T-helper 2 cell treated with Interferon-gamma antibody and Interleukin-4, amounts not matched to agents 5 μg/mL and 100 μg/mL, for 36 hours (primary cell): Measurements from ENCODE around the gene PAOX.
A peak's percentile ranks its signal among the peaks of the same experiment; 100 is the strongest.

Experiments
- DNase-seq: peaks from one replicate; pipeline ENCODE4 v3.0.0; 2021; ENCODE audit warnings: low spot score
- H3K27ac Mint-ChIP-seq: one replicate; pipeline ENCODE4 v1.8.0; 2021; ENCODE audit warnings: mild to moderate bottlenecking, mixed read lengths
- H3K27me3 Mint-ChIP-seq: one replicate; pipeline ENCODE4 v1.8.0; 2021; ENCODE audit warnings: low read depth, mixed read lengths
- H3K36me3 Mint-ChIP-seq: one replicate; pipeline ENCODE4 v1.8.0; 2021; ENCODE audit warnings: low read depth, mixed read lengths
- H3K4me1 Mint-ChIP-seq: one replicate; pipeline ENCODE4 v1.8.0; 2021; ENCODE audit warnings: low read depth, mixed read lengths
- H3K4me3 Mint-ChIP-seq: one replicate; pipeline ENCODE4 v1.8.0; 2022; ENCODE audit warnings: mild to moderate bottlenecking, moderate library complexity, mixed read lengths
- H3K9me3 Mint-ChIP-seq: one replicate; pipeline ENCODE4 v1.8.0; 2021; ENCODE audit warnings: mixed read lengths

The PAOX gene

DNA sequence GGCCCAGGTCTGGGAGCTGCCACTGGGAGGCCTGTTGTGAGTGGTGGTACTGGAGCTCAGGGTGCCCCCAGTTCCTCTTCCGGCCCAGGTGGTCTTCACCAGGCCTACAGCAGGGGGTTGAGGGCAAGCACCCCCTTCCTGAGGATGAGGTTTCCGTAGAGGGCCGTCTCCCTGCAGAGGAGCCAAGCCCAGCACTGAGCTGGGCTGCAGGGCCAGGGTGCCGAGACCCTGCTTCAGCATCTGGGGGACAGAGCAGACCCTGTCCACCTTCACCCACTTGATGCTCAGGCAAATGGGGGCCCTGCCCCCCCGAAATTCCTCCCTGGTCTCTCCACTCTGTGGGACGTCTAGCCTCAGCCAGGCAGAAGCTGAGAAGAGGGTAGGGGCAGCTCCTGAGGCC, 23.8 kb upstream of the PAOX start:
- H3K4me1 Mint-ChIP-seq, result peaks cover 2% of the 10 kb centered on the region
- no peaks in the 10 kb centered on the region for H3K36me3 Mint-ChIP-seq
- no peaks in the 10 kb centered on the region for H3K9me3 Mint-ChIP-seq
- no peaks in the 10 kb centered on the region for H3K27me3 Mint-ChIP-seq
- H3K27ac Mint-ChIP-seq, result no peak overlapping the region
- DNase-seq, result no peak
- H3K4me3 Mint-ChIP-seq, result no peak overlapping the region

DNA sequence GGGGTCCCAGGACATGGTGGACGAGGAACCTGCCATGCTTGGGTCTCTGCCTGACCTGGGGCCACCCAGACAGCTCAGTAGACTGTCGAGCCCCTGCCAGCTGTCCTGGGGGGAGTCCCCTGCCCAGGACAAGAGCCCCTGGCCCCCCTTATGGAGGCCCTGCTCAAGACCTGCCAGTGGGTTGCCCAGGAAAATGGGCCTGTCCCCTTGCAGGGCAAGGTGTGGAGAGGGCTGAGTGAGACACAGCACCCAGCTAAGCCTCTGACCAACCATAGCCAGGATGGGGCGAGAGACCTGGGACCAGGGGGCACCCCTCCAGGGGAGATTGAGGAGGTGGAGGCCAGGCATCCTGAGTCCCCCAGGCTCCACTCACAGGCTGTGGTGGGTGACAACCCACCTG, 23.1 kb upstream of the PAOX start:
- Mint-ChIP-seq H3K36me3 (no peaks in the 10 kb centered on the region), H3K4me1 (peaks cover 2% of the 10 kb centered on the region), H3K27ac (peak overlapping the region; percentile 26), H3K27me3 (no peaks in the 10 kb centered on the region), H3K4me3 (peak overlapping the region; percentile 59), H3K9me3 (no peaks in the 10 kb centered on the region)
- no peak for DNase-seq

DNA sequence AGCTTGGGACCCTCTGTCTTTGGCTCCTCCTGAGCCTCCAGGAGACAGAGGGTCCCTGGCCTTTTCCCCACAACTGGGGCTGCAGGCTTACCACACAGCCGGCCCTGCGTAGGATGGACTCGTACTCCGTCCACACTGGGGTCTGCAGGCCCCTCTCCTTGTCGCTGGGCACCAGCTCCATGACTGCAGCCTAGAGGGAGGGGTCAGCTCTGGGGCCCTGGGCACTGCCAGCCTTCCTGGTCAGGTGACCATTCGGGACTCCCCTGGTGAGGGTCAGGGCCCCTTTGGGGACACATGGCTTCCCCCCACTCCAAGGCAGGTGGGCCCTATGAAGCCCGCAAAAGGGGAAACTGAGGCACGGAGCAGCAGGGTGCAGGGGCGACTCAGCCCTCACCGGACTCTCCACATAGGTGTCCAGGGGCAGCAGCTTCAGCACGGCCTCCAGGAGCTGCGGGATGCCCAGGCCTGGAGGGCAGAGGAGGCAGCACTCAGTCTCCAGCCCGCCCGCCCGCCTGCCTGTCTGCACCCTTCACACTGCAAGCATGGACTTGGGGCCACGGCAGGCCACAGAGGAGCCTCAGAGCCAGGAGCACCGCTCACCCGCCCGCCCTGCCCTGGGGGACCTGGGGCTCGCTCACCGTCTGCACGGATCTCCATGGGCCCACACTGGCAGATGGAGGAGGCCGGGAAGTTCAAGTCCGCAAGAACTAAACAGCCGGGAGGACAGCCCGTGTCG, 22.3 kb upstream of the PAOX start:
- Mint-ChIP-seq H3K27ac (no peak overlapping the region), H3K27me3 (no peaks in the 10 kb centered on the region), H3K4me1 (peaks cover 2% of the 10 kb centered on the region), H3K9me3 (no peaks in the 10 kb centered on the region), H3K4me3 (peak overlapping the region; percentile 70), H3K36me3 (peaks cover under 1% of the 10 kb centered on the region)
- no peak for DNase-seq

DNA sequence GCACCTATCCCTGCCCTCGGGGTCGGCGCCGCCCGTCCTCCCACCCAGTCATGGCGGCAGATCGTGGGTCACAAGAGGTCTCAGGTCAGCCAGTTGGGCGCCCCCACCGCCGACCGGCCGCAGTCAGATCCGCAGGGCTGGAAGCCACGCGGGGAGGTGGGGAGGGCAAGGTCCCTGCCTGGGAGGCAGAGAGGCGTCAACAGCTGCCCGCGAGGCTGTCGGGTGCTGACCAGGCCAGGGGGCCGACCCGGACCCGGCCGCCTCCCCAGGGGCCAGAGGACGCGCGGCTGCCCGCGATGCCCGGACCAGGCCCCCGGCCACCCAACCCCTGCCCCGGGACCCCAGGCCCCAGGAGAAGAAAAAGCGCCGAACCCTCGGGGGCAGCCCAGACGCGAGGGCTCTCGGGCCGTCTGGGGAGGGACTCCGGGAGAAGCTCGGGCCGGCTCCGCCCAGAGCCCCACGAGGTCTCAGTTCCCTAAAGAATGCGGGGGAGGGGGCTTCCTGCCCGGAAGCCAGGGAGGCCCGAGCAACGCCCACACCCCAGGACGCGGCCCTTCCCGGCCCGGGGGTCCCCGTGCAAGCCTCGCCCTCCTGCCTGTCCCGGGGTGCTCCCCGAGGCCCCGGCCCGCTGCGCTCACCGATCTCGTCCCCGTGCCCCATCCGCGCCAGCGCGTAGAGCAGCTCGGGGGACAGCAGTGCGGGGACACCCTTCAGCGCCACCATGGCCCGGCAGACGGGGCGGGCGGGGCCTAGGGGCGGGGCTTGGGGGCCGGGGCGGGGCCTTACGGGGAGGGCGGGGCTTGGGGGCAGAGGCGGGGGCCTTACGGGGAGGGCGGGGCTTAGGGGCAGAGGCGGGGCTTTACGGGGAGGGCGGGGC, 21.5 kb upstream of the PAOX start, which contains the start of gene FUOM:
Gene FUOM, minus strand, starts transcription at position 735 of the 877 bp plus-strand sequence. Its CDS starts 12 bp downstream, at position 723.
- Mint-ChIP-seq H3K27me3 (no peaks in the 10 kb centered on the region), H3K4me1 (peaks cover 4% of the 10 kb centered on the region), H3K4me3 (peak within 1 kb of the TSS; percentile 70), H3K27ac (no peak within 1 kb of the TSS), H3K9me3 (no peaks in the 10 kb centered on the region), H3K36me3 (peaks cover 5% of the 10 kb centered on the region)
- peak; percentile 85 for DNase-seq

DNA sequence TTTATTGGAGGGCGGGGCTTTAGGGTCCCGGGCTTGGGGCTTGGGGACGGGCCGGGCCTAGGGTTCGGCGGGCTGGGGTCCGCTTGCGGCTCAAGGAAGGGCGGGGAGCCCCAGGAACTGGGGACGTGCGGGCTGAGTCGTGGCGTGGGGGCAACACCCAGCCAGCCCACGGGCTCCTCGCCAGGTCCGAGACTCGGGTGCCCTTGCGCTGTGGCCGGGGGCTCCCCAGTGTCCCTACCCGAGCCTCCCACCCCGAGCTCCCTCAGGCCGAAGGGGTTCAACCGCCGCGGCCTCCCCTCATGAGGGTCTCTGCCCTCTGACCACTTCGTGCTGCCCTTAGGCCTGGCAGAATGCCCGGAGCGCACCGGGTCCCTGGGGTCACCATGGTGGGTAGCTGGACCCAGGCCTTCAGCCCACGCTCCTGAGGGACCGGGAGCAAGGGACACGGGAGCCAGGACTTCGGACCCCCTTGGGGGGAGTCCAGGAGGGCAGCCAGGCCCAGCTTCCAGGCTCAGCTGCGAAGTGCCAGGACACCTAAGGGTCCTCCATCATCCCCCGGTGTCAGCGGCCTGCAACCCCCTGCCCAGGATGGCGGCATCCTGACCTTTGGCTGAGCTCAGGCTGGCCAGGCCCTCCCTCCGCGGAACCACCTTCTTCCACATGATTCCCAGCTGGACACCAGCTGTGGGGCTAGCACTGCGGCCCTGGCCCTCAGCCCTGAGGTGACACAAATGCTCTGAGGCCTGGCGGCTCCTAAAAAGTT, 20.7 kb upstream of the PAOX start:
- Mint-ChIP-seq H3K27ac (no peak overlapping the region), H3K36me3 (peaks cover 5% of the 10 kb centered on the region), H3K4me3 (no peak overlapping the region), H3K27me3 (no peaks in the 10 kb centered on the region), H3K9me3 (no peaks in the 10 kb centered on the region), H3K4me1 (peaks cover 4% of the 10 kb centered on the region)
- DNase-seq, result no peak

DNA sequence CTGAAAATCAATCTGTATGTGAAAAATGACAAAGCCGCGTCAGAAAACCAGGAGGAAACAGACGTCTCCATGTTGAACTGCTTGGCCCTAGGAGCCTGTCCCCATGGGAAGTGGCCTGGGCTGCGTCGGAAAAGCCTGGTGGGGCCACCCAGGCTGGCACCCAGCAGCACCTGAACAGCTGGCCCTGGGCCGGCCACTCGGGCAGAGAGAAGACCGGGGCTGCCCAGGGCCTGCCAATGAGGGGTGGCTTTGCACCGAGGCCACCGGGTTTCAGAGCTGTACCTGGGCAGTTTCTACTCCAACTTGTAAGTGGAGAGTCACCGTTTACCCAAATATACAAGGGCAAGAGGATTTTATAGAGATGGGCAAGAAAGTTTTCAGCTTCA, 20.1 kb upstream of the PAOX start:
- no peak overlapping the region for H3K27ac Mint-ChIP-seq
- no peak overlapping the region for H3K4me3 Mint-ChIP-seq
- H3K27me3 Mint-ChIP-seq, result no peaks in the 10 kb centered on the region
- H3K4me1 Mint-ChIP-seq, result peaks cover 4% of the 10 kb centered on the region
- no peaks in the 10 kb centered on the region for H3K9me3 Mint-ChIP-seq
- no peak for DNase-seq
- H3K36me3 Mint-ChIP-seq, result peaks cover 5% of the 10 kb centered on the region

DNA sequence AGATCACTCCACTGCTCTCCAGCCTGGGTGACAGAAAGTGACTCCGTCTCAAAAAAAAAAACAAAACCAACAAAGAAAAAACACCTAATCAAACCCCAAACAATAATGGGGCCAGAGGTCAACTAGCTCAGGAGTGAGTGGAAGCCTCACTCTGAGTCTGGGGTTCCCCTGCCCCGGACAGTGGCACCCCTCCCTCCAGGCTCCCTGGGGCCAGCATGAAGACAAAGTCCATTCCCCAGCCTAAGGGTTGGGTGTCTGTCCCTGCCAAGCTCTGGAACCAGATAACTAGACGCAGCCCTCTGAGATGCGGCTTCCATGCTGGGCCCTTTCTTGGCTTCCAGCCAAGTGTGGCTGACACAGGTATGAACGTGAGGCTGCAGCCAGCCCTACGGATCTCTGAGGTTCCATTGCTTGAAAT, 19.5 kb upstream of the PAOX start:
- no peak for DNase-seq

DNA sequence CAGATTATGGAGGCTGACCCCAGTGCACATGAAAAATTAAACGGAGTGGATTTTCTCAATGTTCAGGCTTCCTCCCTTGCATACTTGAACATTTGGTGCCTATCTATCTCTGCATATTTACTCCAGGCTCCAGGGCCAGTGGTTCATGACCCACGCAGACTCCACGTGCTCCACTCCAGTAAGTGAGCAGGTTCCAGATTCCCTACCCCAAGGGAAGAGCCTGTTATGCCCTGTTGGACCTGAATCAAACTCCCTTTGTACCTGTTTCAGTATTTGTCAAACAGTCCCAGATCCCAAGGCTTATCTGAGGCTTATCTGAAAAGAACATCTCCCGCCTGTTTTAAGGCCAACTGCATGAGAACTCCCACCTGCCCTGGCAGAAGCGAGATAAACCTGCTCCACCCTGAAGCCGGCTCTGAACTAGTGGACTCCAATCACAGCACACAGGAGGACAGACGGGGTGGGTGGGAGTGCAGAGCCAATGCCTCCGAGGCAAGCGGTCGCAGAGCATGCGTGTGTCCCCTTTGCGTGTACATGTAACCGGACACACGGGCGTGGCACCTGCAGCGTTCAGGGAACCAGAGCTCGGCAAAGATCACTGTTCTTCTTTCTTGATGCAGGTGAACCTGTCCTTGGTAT, 19.0 kb upstream of the PAOX start:
- H3K27me3 Mint-ChIP-seq, result no peaks in the 10 kb centered on the region
- no peaks in the 10 kb centered on the region for H3K9me3 Mint-ChIP-seq
- no peak for DNase-seq
- H3K4me1 Mint-ChIP-seq, result peaks cover 4% of the 10 kb centered on the region
- H3K4me3 Mint-ChIP-seq, result no peak overlapping the region
- H3K27ac Mint-ChIP-seq, result no peak overlapping the region
- peaks cover 9% of the 10 kb centered on the region for H3K36me3 Mint-ChIP-seq

More for the DNA sequence above, 19.5 kb upstream of the PAOX start:
- H3K27ac Mint-ChIP-seq, result no peak overlapping the region
- H3K27me3 Mint-ChIP-seq, result no peaks in the 10 kb centered on the region
- H3K4me3 Mint-ChIP-seq, result no peak overlapping the region
- peaks cover 6% of the 10 kb centered on the region for H3K36me3 Mint-ChIP-seq
- peaks cover 4% of the 10 kb centered on the region for H3K4me1 Mint-ChIP-seq
- no peaks in the 10 kb centered on the region for H3K9me3 Mint-ChIP-seq

DNA sequence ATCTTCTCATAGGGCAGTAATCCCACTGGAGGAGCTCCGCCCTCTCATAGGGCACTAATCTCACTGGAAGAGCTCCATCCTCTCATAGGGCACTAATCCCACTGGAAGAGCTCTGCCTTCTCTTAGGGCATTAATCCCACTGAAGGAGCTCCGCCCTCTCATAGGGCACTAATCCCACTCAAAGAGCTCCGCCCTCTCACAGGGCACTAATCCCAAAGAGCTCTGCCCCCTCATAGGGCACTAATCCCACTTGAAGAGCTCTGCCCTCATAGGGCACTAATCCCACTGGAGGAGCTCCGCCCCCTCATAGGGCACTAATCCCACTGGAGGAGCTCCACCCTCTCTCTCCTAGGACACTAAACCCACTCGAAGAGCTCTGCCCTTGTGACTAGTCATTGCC, 17.8 kb upstream of the PAOX start:
- Mint-ChIP-seq H3K27ac (no peak overlapping the region), H3K36me3 (peaks cover 12% of the 10 kb centered on the region), H3K4me1 (peaks cover 4% of the 10 kb centered on the region), H3K27me3 (no peaks in the 10 kb centered on the region), H3K4me3 (no peak overlapping the region), H3K9me3 (no peaks in the 10 kb centered on the region)
- no peak for DNase-seq

DNA sequence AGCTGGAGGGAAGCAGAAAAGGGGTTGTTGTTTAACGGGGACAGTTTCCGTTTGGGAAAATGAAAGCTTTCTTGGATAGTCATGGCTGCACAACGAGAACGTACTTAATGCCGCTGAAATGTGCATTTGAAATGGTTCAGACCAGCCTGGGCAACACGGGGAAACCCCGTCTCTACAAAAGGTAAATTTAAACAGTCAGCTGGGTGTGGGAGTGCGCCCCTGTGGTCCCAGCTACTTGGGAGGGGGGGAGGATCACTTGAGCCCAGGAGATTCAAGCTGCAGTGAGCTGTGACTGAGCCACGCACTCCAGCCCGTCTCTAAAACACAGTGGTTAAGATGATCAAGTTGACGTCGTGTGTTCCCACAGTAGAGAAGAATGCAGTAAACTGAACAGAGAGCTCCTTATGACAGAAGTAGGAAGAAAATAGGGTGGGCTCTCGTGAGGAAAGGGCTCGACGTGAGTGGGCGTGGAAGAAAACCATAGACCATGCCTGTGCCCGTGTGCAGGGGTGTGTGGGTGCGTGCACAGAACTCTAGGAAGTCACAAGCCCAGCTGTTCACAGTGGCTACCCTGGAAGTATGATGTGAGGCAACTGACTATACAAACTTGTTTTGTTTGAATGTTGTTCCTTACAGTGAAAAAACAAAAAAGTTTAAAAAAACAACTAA, 17.2 kb upstream of the PAOX start:
- H3K4me3 Mint-ChIP-seq, result no peak overlapping the region
- no peaks in the 10 kb centered on the region for H3K9me3 Mint-ChIP-seq
- no peak for DNase-seq
- H3K27me3 Mint-ChIP-seq, result no peaks in the 10 kb centered on the region
- peaks cover 4% of the 10 kb centered on the region for H3K4me1 Mint-ChIP-seq
- H3K27ac Mint-ChIP-seq, result no peak overlapping the region
- H3K36me3 Mint-ChIP-seq, result peaks cover 12% of the 10 kb centered on the region

DNA sequence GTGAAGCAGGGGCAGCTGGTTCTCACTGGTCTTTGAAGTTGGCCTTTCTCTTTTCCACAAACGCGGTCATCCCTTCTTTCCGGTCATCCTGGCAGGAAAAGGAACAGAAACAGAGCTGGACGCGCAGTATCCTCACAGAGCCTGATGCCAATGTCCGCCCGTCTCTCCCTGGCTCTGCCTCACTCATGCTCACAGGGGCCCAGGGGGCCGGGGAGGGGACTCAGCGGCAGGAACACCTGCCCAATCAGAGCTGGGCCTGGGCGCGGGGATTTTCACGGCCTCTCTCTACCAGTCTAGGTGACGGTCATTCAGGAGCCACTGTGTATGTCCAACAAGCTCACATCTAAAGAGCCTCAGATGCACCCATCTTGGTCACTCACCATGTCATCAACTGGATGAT, 16.2 kb upstream of the PAOX start:
- Mint-ChIP-seq H3K9me3 (no peaks in the 10 kb centered on the region), H3K4me1 (peaks cover 4% of the 10 kb centered on the region), H3K36me3 (peaks cover 12% of the 10 kb centered on the region), H3K4me3 (no peak overlapping the region), H3K27ac (no peak overlapping the region), H3K27me3 (no peaks in the 10 kb centered on the region)
- DNase-seq, result no peak

DNA sequence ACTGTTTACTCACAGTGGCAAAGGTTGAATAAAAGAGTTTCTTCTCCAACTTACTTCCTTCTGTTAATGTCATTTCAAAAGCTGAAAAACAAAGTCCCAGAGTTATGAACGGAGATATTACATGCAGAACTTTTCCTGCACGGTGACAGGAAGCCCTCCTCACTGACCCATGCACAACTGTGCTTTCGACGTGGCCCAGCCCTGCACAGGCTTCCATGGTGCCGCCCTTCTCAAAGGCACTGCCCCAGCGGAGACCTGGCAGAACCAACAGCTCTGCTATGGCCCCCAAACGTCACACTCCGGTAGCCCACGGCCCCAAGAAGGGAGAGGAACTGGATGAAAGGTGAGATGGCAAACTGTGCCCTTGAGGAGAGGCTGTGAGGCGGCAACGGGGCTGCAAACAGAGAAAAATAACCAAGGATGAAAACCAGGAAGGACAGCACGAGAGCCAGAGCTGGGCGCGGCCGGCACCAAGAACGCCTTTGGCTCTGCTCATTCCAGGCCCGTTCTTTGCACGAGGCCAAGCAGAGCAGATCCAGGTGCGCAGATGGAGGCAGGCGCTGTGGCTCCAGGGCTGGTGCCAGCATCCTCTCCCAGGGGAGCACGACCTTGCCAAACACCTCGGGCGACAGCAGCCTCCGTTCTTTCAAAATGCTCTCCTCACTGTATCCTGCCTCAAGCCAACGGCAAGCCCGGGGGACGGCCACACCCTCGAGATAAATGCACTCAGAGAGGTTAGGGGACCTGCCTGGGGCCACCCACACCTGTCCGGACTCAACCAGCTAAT, 14.2 kb upstream of the PAOX start:
- H3K9me3 Mint-ChIP-seq, result no peaks in the 10 kb centered on the region
- H3K4me3 Mint-ChIP-seq, result no peak overlapping the region
- no peak for DNase-seq
- H3K36me3 Mint-ChIP-seq, result peaks cover 12% of the 10 kb centered on the region
- H3K27me3 Mint-ChIP-seq, result no peaks in the 10 kb centered on the region
- H3K27ac Mint-ChIP-seq, result no peak overlapping the region
- peaks cover 4% of the 10 kb centered on the region for H3K4me1 Mint-ChIP-seq
